ENCODE measurements around the gene TOR1B. TPM values are rescaled to one million over a fixed set of nuclear protein-coding genes. Genes with fewer than 3 reads are reported as not detected.

Gene TOR1B
- total RNA-seq, 1 experiment from 2014 or later, result 19.0 TPM

Other genes starting within 250 kb of the TOR1B start
- not detected for gene C9orf50, start 182.1 kb upstream of the TOR1B start, total RNA-seq (2021; ENCODE audit: unreplicated experiment)
- gene NTMT1, start 177.0 kb upstream of the TOR1B start, total RNA-seq (2021; ENCODE audit: unreplicated experiment), result 84.8 TPM
- gene ASB6, start 161.0 kb upstream of the TOR1B start, total RNA-seq (2021; ENCODE audit: unreplicated experiment), result 21.6 TPM
- gene PRRX2, start 137.5 kb upstream of the TOR1B start, total RNA-seq (2021; ENCODE audit: unreplicated experiment), result 25.5 TPM
- 17.2 TPM for gene PTGES, start 50.1 kb upstream of the TOR1B start, total RNA-seq (2021; ENCODE audit: unreplicated experiment)
- 24.4 TPM for gene TOR1A, start 21.0 kb downstream of the TOR1B start, total RNA-seq (2021; ENCODE audit: unreplicated experiment)
- 41.4 TPM for gene C9orf78, start 32.1 kb downstream of the TOR1B start, total RNA-seq (2021; ENCODE audit: unreplicated experiment)
- 16.8 TPM for gene USP20, start 32.3 kb downstream of the TOR1B start, total RNA-seq (2021; ENCODE audit: unreplicated experiment)
- 25.0 TPM for gene FNBP1, start 240.0 kb downstream of the TOR1B start, total RNA-seq (2021; ENCODE audit: unreplicated experiment)